Right lobe of liver (tissue), 4 donors: ENCODE measurements around the gene CYSLTR2.

Experiments
- POLR2A ChIP-seq: fragments of 450-650 bp; IDR thresholded peaks from one replicate; pipeline ENCODE4 v1.6.1; 2017; ENCODE audit warnings: antibody characterized with exemption, mild to moderate bottlenecking
- TF ChIP-seq, protein P1 (sequence below), 4 donors: fragments of 200-600 bp in 3 of 4; fragments of 450-650 bp in 1 of 4; IDR thresholded peaks; one replicate each; pipeline versions ENCODE4 v1.5.1 to v1.8.0; 2016 to 2022; ENCODE audit warnings: antibody characterized with exemption in 4 of 4, mild to moderate bottlenecking in 2 of 4
- donor health status: DM: no; HTN: no; CAD: no.
- donor health status: DM: no; HTN: no; CAD: no.
- donor health status: DM: no; HTN: yes; CAD: no.

DNA sequence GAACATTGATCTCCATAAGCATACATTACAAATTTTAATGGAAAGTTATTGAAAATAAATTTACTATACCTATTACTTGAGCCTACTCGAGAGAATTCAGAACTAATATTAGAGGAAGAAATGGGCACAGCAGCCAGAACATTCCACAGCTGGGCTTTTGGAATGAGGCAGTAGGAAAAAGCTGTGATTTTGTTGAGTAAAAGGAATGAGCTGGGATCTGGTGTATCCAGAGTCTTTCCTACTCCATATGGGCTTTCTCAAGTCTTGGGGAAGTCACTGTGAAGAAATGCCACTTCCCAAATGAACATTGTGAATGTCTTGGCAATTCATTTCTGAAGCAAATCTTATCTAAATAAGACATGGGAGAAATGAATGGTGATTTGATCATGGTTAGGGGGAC lies 93.1 kb downstream of the CYSLTR2 start:
- TF ChIP-seq, protein P1, sequence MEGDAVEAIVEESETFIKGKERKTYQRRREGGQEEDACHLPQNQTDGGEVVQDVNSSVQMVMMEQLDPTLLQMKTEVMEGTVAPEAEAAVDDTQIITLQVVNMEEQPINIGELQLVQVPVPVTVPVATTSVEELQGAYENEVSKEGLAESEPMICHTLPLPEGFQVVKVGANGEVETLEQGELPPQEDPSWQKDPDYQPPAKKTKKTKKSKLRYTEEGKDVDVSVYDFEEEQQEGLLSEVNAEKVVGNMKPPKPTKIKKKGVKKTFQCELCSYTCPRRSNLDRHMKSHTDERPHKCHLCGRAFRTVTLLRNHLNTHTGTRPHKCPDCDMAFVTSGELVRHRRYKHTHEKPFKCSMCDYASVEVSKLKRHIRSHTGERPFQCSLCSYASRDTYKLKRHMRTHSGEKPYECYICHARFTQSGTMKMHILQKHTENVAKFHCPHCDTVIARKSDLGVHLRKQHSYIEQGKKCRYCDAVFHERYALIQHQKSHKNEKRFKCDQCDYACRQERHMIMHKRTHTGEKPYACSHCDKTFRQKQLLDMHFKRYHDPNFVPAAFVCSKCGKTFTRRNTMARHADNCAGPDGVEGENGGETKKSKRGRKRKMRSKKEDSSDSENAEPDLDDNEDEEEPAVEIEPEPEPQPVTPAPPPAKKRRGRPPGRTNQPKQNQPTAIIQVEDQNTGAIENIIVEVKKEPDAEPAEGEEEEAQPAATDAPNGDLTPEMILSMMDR (IDR thresholded peaks at IDR 0.05) = no peak
- TF ChIP-seq POLR2A = no peak
